ENCODE data around the gene SELENOW.
"Not testable (repeated sequence)": the region's sequence is repeated elsewhere in the genome, so short reads cannot be mapped to it uniquely, and the experiment has no call there.

The SELENOW gene

DNA sequence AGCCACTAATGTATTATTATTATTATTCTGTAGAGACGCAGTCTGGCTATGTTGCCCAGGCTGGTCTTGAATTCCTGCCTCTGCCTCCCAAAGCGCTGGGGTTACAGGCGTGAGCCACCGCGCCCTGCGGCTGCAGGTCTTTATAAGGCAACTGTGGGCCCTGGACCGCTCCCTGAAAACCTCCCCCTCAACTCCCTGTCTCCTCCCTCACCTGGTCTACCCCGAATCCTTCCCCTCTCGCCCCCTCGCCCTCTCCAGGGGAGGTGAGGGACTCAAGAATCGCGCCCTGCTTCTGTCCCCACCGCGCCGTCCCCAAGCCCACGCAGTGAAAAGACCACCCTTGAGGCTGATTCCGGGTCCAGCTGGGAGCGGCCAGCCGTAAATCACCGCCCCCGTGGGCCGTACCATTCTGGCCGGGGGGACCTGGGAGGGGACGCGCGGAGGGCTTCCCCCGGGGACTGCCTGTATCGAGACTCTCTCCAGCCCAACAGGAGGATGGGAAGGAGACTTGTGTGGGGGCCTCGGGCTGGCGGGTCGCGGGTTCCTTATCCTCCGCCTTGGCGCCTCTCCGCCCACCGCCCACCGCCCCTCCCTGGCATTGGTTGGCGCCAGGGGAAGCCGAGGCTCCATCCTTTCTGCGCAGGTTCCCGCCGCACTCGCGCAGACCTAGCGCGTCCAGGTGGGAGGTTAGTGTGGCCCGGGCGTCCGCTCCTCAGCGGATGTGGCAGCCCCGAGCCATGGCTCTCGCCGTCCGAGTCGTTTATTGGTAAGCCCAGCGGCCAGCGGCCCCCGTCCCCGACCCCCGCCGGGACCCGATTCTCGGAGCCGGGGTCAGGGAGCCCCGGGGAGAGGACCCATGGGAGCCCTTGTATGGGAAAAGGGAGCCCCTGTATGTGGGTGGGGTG lies at the start of gene SELENOW:
TSS of gene SELENOW (plus strand) at position 655 of the 905 bp plus-strand sequence. CDS start at position 738, 83 bp downstream.
- peak in 54 of 56 donors; percentile 30 to 98 (median 84) for DNase-seq

DNA sequence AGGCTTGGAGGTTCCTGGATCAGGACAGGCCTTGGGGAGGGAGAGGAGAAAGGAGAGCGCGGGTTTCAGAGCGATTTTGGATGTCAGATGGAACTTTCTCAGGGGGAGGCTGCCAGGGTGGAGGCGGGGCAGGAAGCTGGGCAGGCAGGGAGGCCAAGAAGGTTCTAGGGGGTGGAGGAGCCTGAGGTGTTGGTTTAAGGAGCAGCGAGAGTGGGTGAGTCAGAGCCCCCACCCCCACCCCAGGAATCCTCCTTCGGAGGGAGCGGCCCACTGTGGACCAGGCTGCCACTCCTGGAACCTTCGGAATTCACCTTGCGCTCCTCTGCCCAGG lies 49.1 kb upstream of the SELENOW start:
- DNase-seq = no peak

DNA sequence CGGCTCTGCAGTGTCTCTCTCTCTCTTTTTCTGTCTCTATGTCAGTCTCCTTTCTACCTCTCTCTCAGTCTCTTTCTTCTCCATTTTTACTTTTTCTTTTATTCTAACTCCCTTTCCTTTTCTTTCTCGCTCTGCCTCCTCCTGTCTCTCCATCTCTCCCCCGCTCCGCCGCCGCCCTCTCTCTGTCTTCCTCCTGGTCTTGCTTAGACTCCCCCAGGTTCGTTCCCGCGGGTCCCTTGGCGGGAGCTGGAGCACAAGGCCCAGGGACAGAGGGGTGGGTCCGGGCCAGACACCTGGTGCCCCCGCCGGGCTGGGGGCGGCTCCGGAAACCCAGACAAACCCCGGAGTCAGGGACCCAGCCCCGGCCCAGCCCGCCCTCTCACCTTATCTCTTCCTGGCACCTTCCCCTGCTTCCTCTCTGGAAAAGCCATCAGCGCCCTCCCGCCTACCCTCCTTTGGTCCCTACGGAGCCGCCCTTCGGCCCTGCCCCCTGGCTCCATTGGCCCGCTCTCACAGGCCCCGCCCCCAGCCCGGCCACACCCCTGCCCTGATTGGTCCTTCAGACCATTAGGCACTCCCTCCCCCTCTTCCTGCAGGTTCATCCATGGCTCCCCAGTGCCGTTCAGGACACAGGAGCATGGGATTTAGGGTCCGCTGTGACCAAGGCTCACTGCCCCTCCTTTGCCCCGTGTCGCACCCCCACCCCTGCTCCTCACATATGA lies 48.5 kb upstream of the SELENOW start:
- DNase-seq = peak in 22 of 56 donors; percentile 2 to 68 (median 16)

DNA sequence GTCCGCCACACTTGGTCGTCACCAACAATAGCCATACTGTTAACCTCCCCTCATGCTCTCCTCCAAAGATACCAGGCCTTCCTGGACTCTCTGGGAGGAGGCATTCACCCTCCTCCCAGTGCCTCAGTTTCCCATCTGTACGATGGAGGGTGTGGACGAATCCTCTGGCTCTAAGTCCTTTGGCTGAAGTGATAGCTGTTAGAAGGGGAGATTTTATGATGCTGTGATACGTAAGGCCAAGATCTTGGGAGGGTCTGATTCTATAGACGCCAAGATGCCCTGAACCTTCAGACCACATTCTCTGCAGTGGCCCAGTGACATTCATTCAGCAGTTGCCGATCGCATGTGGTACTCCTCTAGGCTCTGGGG lies 48.0 kb upstream of the SELENOW start:
- DNase-seq = no peak

DNA sequence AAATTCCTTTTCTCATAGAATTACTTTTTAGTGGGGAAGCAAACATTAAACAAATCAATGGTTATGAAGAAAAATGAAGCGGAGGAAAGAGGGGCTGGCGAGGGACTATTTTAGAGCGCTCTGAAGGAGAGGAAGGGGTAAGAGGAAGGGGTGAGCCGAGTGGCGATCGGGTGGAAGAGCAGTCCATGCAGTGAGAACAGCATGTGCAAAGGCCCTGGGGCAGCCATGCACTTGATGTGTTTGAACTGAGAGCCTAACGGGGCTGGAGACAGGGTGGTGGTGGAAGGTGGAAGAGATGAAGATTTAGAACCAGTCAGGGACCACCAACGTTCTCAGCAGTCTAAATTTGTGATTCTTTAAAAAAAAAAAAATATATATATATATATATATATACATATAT lies 47.6 kb upstream of the SELENOW start:
- no peak for DNase-seq

DNA sequence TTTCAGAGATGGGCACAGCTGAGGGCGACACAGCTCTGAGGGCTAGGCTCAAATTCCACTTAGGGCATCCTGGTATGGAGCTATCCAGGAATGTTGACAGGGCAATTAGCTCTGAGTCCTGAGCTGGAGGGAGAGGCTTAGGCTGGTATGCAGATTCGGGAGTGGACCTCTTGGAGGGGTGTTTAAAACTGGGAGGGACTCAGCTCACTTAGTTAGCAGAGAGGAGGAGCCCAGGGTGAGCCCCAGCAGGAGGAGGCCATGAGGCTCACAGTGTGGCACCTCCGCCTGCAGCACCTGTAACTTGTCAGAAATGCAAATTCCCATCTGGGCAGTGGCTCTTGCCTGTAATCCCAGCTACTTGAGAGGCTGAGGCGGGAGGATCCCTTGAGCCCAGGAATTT lies 43.4 kb upstream of the SELENOW start:
- no peak for DNase-seq

DNA sequence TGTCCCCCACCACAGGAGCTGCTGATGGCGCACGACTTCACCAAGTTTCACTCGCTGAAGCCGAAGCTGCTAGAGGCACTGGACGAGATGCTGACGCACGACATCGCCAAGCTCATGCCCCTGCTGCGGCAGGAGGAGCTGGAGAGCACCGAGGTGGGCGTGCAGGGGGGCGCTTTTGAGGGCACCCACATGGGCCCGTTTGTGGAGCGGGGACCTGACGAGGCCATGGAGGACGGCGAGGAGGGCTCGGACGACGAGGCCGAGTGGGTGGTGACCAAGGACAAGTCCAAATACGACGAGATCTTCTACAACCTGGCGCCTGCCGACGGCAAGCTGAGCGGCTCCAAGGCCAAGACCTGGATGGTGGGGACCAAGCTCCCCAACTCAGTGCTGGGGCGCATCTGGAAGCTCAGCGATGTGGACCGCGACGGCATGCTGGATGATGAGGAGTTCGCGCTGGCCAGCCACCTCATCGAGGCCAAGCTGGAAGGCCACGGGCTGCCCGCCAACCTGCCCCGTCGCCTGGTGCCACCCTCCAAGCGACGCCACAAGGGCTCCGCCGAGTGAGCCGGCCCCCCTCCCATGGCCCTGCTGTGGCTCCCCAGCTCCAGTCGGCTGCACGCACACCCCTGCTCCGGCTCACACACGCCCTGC lies 37.5 kb upstream of the SELENOW start:
- no peak for DNase-seq

DNA sequence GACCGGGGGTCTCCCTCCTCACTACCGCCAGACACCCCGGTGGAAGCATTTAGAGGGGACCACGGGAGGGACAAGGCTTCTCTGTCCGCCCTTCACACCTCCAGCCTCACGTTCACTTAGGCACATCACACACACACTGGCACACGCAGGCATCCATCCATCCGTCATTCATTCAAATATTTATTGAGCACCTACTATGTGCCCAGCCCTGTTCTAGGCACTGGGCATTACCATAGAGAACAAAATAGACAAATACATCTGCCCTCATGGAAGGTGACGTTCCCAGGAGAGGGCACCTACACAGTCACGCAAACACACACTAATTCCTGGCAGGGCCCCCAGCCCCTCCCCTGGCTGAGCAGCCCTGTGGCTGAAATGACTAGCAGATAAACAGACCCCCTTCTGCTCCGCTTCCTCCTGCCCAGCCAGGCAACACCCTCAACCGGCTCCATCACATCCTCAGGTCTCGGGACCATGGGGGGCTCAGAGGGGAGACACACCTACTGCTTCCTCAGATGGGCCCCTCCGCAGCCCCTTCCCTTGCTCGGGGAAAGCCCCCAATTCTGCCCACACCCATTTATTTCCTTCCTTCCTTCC lies 36.9 kb upstream of the SELENOW start:
- DNase-seq = no peak

DNA sequence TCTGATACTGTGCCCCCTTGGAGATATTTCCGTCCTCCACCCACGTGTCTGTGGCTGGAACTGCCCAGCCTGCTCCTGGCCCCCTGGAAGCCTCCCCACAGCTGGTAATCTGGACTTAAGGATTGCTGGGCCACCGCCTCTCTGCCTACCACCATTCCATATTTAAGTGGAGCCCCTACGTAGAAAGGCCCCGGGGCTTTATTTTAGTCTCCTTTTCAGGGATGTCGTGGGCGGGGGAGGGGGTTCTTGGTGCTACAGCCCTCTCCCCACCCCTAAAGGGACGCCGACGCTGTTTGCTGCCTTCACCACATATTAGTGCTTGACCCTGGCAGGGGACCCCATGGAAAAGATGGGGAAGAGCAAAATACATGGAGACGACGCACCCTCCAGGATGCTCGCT lies 35.9 kb upstream of the SELENOW start:
- DNase-seq = no peak

DNA sequence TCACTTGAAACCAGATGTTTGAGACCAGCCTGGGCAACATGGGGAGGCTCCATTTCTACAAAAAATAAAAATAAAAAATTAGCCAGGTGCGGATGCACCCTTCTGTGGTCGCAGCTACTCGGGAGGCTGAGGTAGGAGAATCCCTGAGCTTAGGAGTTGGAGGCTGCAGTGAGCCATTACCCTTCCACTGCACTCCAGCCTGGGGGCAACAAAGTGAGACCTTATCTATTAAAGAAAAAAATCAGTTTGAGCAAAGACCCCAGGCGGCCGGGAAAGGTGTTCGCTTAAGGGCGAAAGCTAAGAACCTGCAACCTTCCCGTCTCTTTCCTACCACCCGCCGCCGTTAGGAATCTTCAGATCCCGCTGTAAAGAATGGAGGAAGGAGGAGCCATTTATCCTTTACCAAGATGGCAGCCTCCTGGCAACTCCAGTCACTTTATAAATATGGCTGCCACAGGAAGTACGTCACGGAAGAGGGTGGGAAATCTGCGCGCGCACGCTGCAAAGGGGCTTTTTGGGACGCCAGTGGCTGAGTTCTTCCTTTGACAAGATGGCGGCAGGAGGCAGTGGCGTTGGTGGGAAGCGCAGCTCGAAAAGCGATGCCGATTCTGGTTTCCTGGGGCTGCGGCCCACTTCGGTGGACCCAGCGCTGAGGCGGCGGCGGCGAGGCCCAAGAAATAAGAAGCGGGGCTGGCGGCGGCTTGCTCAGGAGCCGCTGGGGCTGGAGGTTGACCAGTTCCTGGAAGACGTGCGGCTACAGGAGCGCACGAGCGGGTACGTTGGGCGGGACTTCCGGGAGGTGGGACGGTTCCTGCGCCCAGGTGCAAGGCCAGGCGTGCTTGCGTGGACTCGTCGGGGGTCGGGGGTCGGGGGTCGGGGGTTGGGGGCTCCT lies 33.2 kb upstream of the SELENOW start, which contains the start of gene NOP53:
TSS of gene NOP53 (plus strand) at position 537 of the 892 bp plus-strand sequence. CDS start at position 551, 14 bp downstream.
- DNase-seq = peak in 55 of 56 donors; percentile 47 to 98 (median 94)

DNA sequence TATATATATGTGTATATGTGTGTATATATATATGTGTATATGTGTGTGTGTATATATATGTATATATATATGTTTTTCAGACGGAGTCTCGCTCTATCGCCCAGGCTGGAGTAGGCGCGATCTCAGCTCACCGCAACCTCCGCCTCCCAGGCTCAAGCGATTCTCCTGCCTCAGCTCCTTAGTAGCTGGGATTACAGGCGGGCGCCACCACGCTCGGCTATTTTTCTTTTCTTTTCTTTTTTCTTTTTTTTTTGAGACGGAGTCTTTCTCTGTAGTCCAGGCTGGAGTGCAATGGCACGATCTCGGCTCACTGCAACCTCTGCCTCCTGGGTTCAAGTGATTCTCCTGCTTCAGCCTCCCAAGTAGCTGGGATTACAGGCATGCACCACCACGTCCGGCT lies 32.4 kb upstream of the SELENOW start:
- not testable (repeated sequence) for DNase-seq

DNA sequence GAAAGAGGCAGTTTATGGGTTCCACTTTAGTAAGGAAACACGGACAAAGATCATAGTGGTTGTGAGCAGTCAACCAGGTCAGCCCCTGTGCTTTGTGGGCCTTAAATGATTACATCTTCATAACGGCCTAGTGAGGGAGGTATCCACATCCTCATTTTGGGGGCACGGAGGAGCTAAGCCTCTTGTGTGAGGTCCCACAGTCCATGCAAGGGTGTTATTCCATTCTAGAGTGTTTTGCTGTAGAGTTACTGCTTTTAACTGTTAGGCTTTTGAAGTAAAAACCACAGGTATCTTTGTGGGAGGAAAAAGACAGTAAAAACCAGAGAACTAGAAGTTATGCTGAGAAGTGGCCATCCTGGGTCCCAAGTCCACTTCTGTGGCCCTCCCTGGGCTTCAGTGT lies 29.2 kb upstream of the SELENOW start:
- no peak for DNase-seq

DNA sequence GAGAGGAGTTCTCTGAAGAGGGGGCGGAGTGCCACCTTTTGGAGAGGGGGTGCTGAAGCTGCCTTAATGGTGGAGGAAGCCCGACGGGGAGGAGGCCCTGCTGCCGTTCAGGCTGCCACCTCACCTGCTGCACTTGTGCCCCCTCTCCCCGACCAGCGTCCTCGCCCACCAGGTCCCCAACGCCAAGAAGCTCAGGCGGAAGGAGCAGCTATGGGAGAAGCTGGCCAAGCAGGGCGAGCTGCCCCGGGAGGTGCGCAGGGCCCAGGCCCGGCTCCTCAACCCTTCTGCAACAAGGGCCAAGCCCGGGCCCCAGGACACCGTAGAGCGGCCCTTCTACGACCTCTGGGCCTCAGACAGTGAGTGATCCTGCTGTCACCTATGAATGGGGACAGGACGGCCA lies 27.8 kb upstream of the SELENOW start:
- no peak for DNase-seq

DNA sequence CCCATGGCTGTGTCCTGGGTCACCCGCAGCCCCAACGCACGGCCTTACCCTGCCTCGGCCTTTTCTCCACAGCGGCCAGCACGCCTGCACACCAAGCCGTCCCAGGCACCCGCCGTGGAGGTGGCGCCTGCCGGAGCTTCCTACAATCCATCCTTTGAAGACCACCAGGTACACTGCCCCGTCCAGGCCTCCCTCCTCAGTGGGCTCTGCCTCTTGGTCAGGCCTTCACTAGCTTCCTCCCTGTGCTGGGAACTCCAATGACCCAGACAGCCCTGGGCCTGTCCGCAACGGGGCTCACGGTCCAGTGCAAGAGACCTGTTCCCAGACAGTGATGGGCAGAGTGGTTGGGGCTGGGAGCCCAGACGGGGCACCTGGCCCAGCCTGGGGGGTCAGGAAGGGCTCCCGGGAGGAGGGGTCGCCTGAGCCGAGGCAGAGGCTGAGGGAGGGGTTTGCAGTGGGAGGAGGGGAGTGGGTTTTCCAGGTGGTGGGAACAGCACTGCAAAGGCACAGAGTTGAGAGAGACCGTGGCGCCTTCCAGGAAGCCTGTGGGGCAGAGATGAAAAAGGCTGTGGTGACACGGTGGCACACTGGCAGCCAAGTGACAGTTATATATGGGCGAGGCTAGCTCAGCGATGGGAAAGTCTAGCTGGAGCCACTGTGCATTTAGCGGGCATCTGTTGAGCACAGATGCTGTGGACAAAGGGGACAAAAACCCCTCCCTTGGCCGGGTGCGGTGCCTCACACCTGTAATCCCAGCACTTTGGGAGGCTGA lies 25.9 kb upstream of the SELENOW start:
- no peak for DNase-seq

DNA sequence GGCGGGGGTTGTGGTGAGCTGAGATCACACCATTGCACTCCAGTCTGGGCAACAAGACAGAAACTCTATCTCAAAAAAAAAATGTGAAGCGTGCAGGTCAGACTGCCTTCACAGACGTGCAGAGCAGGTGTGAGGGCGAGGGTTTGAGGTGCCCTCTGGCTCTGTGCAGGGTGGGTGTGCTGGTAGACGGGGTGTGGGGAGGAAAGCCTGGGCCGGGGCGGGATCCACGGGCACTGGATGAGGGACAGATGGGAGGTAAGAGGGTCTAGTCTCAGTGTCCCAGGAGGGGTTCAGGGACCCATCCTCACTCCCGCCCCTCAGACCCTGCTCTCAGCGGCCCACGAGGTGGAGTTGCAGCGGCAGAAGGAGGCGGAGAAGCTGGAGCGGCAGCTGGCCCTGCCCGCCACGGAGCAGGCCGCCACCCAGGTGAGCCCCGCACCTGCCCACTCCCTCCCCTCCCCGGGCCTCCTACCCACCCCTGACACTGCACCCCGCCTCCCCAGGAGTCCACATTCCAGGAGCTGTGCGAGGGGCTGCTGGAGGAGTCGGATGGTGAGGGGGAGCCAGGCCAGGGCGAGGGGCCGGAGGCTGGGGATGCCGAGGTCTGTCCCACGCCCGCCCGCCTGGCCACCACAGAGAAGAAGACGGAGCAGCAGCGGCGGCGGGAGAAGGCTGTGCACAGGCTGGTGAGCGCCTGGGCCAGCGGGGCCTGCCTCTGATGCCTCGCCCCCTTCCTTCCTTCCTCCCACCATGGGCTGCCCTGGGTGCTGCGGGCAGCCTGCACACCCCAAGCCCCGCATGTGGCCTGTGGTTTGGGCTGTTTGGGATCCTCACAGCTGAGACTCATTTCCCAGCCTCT lies 24.1 kb upstream of the SELENOW start:
- DNase-seq = no peak

DNA sequence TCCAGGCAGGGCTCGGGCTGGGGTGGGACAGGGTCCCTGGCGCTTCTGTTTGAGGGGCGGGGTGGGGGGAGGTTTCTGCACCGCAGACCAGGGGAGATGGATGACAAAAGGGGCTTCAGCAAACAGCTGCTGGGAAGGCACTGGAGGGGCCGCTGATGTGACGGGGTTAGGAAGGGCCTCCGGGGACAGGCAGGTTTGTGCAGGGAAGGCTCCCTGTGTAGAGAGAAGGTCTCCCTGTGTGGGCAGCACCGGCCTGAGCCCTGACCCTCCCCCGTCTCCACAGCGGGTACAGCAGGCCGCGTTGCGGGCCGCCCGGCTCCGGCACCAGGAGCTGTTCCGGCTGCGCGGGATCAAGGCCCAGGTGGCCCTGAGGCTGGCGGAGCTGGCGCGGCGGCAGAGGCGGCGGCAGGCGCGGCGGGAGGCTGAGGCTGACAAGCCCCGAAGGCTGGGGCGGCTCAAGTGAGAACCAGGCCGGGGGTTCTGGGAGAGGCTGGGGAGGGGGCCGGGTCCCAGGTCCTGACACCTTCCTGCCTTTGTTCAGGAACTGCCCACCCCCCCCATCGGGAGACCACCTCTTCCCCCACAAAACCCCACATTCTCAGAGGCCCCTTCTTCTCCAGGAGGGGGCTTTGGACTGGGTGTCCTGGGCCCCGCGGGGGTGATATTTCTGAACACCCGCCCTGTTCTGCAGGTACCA lies 23.3 kb upstream of the SELENOW start:
- DNase-seq = no peak

DNA sequence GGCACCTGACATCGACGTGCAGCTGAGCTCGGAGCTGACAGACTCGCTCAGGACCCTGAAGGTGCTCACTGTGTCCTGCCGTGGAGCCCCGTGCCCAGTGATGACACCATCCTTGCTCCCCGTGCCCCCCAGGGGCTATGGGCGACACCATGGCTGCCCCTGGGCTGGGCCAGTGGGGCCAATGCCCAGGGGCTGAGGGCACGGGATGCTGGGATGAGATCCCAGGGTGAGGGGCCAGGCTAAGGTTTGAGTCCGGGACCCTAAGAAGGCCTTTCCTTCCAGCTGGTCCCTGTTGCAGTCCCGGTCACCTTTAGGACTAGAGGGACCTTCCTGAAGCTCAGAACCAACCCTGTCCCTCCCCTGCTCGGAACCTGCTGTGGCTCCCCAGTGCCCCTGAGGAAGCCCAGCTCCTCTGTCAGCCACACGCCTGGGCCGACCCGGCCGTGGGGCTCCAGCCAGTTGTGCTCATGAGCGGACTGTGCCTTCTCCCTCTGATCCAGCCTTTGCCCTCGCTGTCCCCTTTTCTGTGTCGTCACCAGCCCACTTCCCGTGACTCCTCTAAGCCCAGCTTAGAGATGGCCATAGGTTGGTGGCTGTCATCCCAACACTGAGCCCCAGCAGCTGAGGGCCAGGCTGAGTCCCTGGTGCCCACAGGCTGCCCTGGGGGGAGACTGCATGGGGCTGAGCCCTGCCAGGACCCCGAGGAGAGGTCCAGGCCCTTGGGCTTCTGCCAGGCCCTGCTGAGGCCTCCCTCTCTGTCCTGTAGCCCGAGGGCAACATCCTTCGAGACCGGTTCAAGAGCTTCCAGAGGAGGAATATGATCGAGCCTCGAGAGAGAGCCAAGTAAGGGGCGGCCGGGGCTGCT lies 22.5 kb upstream of the SELENOW start:
- DNase-seq = no peak
